ENCODE measurements around the gene TSHR. TPM values are rescaled to one million over a fixed set of nuclear protein-coding genes. Genes with fewer than 3 reads are reported as not detected.

The TSHR gene
- total and polyA plus RNA-seq, 2 of the 13 experiments (the other 11 are each of a cell fraction or from before 2014, with no cell fraction given): not detected

DNA sequence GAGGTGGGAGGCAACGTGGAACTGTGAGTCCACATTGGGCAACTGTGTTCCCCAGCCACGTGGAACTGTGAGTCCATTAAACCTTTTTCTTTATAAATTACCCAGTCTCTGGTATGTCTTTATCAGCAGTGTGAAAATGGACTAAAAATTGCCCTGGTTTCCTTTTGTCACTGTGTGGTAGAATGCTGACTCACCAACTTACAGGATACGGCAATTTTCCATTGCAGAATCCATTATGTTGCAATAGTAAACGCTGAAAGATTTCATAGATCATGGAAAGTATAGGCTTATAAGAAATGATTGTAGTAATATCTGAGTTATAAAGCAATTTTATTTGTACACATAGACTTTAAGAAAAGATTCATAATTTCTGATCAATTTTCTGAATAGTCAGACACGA lies 172.4 kb downstream of the TSHR start:
- no peaks in the 10 kb centered on the region for H3K36me3 ChIP-seq (replicated peaks in 1 of 2; ENCODE audit: control insufficient read depth in 1 of 2, insufficient read depth in 2 of 2, low read length in 2 of 2)
- CTCF ChIA-PET (ENCODE audit: low intra/inter-chr PET ratio, low total read pairs): no interaction called here
- H3K79me2 ChIP-seq (ENCODE audit: insufficient read depth, low read length): no peaks in the 10 kb centered on the region
- POLR2A ChIA-PET: no interaction called here
- in situ Hi-C loops (cut with HindIII; ENCODE audit: extremely low pct_ligation_motif_present, low pct_unique_long_range_greater_than_20kb) (no loop called here), intact Hi-C loops (cut with micrococcal nuclease; ENCODE audit: unreplicated experiment) (no loop called here)
- H2AFZ ChIP-seq (ENCODE audit: low read length): no peak overlapping the region
- H4K20me1 ChIP-seq (ENCODE audit: insufficient read depth, low read length): no peaks in the 10 kb centered on the region
- DNase-seq (ENCODE audit: low spot score): no peak
- H3K4me2 ChIP-seq (ENCODE audit: low read depth, low read length): no peak overlapping the region
- H3K27ac ChIP-seq (ENCODE audit: extremely low read length, insufficient read depth, low read length): no peak overlapping the region
- no peak for TF ChIP-seq ZNF619 (CRISPR knock-in tag; IDR thresholded peaks at IDR 0.05)
- no peak for TF ChIP-seq ZNF75D (CRISPR knock-in tag; IDR thresholded peaks at IDR 0.05; ENCODE audit: borderline replicate concordance)
- TF ChIP-seq BRF2 (CRISPR knock-in tag; IDR thresholded peaks at IDR 0.05): no peak
- TF ChIP-seq MAFF (IDR thresholded peaks at IDR 0.05; ENCODE audit: low read depth, low read length): peak; percentile 58
- TF ChIP-seq MEIS2 (CRISPR knock-in tag; IDR thresholded peaks at IDR 0.05): no peak
- TF ChIP-seq MAFK (conservative IDR thresholded peaks at IDR 0.05 in 1 of 2, IDR thresholded peaks at IDR 0.05 in 1 of 2; ENCODE audit: low read length in 2 of 2): peak; percentile 53 to 72
- TF ChIP-seq TAF15 (IDR thresholded peaks at IDR 0.05; ENCODE audit: low read depth, low read length, poor library complexity, severe bottlenecking): no peak
- no peak for TF ChIP-seq RERE (CRISPR knock-in tag; IDR thresholded peaks at IDR 0.05; ENCODE audit: low read depth)
- TF ChIP-seq ZNF550 (CRISPR knock-in tag; IDR thresholded peaks at IDR 0.05; ENCODE audit: borderline replicate concordance): no peak
- no peak for TF ChIP-seq CEBPZ (IDR thresholded peaks at IDR 0.05; ENCODE audit: low read length)
- TF ChIP-seq SP140L (CRISPR knock-in tag; IDR thresholded peaks at IDR 0.05; ENCODE audit: borderline replicate concordance): no peak
- TF ChIP-seq CEBPB (IDR thresholded peaks at IDR 0.05; ENCODE audit: borderline replicate concordance, low read depth, low read length): peak; percentile 46; the same call in 1 of the 2 replicates
- no peaks in the 10 kb centered on the region for H3K9me3 ChIP-seq (ENCODE audit: low read length)
- no peak for FAIRE-seq
- H3K9ac ChIP-seq (ENCODE audit: insufficient read depth, low read depth, low read length): no peak overlapping the region
- no TSS peak for BruUV-seq (replicated peaks)
- H3K27me3 ChIP-seq (ENCODE audit: control insufficient read depth in 1 of 2, insufficient read depth in 2 of 2, low read length in 2 of 2): no peaks in the 10 kb centered on the region
- no peaks in the 10 kb centered on the region for H3K4me1 ChIP-seq (ENCODE audit: insufficient read depth, low read length)
- no peak overlapping the region for H3K4me3 ChIP-seq (replicated peaks in 1 of 3; ENCODE audit: insufficient read depth in 1 of 3, low read depth in 2 of 3, low read length in 3 of 3)
- ATAC-seq: no peak
- WGBS (ENCODE audit: low lambda C conversion rate): 41% methylated on average over 5 of the region's 5 CpGs

Data from HepG2 (cell line).